Endothelial cell of umbilical vein (primary cell): Measurements from ENCODE around the gene RSPO3. TPM values are rescaled to one million over a fixed set of nuclear protein-coding genes. Genes with fewer than 3 reads are reported as not detected.

Experiments
- BruUV-seq: library from RNA; stranded (reverse); fragments of 400-500 nt; replicated peaks from 2 replicates; lab custom pipeline; 2021; lab: Mats Ljungman, UMichigan
- CTCF ChIA-PET: fragments of 300-600, 350-600 bp; sonication (Branson Sonifier 250); formaldehyde crosslinking; loops from one replicate; lab custom pipeline; 2021; ENCODE audit warnings: antibody characterized with exemption, inconsistent platforms; lab: Charles Lee
- POLR2A ChIA-PET: fragments of 300-600, 350-600 bp; sonication (Branson Sonifier 250); formaldehyde crosslinking; loops from one replicate; lab custom pipeline; 2021; ENCODE audit warnings: antibody characterized with exemption, inconsistent platforms; lab: Charles Lee
- DNase-seq: peaks from one replicate; pipeline ENCODE4 v3.0.0-alpha.2; 2011; ENCODE audit warnings: low read depth, low spot score
- FAIRE-seq: peaks from 2 replicates; lab custom pipeline; 2011; peaks lifted over from hg19 to GRCh38; lab: Jason Lieb, UNC
- H2AFZ ChIP-seq: 2 replicates; pipeline ENCODE4 v1.6.0; 2012; ENCODE audit warnings: low read depth, low read length, control low read depth, inconsistent platforms
- H3K27ac ChIP-seq: 2 replicates; pipeline ENCODE4 v1.5.1; 2011; ENCODE audit warnings: low read depth, mild to moderate bottlenecking, control low read depth, low read length, moderate library complexity; ENCODE audit not compliant: insufficient read depth
- H3K27me3 ChIP-seq, 2 experiments: 2 replicates each; pipeline versions ENCODE4 v1.6.0 to v1.6.1; 2011; ENCODE audit warnings: low read length in 2 of 2, mixed read lengths in 1 of 2; ENCODE audit not compliant: control insufficient read depth in 2 of 2, insufficient read depth in 2 of 2
- H3K36me3 ChIP-seq, 2 experiments: 2 replicates in 1 of 2; 3 replicates in 1 of 2; pipeline ENCODE4 v1.5.1; 2011; ENCODE audit warnings: low read length in 2 of 2, mild to moderate bottlenecking in 1 of 2, moderate library complexity in 1 of 2; ENCODE audit not compliant: control insufficient read depth in 2 of 2, insufficient read depth in 2 of 2; ENCODE audit errors: extremely low read depth in 1 of 2
- H3K4me1 ChIP-seq: 3 replicates; pipeline ENCODE4 v1.5.1; 2011; ENCODE audit warnings: mild to moderate bottlenecking, low read length; ENCODE audit not compliant: control insufficient read depth, insufficient read depth; ENCODE audit errors: extremely low read depth
- H3K4me2 ChIP-seq: 2 replicates; pipeline ENCODE4 v1.6.1; 2011; ENCODE audit warnings: low read length, control low read depth, mixed read lengths; ENCODE audit not compliant: insufficient read depth
- H3K4me3 ChIP-seq, 3 experiments: fragments of 200-600 bp in 1 of 3; sonication (generic), shearing (Covaris generic) in 1 of 3; replicated peaks in 1 of 3; 2 replicates each; pipeline ENCODE4 v1.5.1; 2011 to 2016; ENCODE audit warnings: control low read depth in 3 of 3, low read length in 3 of 3, mild to moderate bottlenecking in 2 of 3, inconsistent platforms in 1 of 3, low read depth in 1 of 3, moderate library complexity in 1 of 3; ENCODE audit not compliant: insufficient read depth in 1 of 3
- H3K79me2 ChIP-seq: 2 replicates; pipeline ENCODE4 v1.6.0; 2012; ENCODE audit warnings: low read length, inconsistent platforms; ENCODE audit not compliant: control insufficient read depth, insufficient read depth
- H3K9ac ChIP-seq: replicated peaks from 2 replicates; pipeline ENCODE3; 2011; ENCODE audit warnings: low read length, control low read depth; ENCODE audit not compliant: insufficient read depth; ENCODE audit errors: extremely low read depth
- H3K9me1 ChIP-seq: replicated peaks from 3 replicates; pipeline ENCODE4 v1.6.0; 2011; ENCODE audit warnings: mild to moderate bottlenecking, low read length; ENCODE audit not compliant: control insufficient read depth, insufficient read depth; ENCODE audit errors: extremely low read depth
- H3K9me3 ChIP-seq: replicated peaks from 2 replicates; pipeline ENCODE4 v1.5.1; 2012; ENCODE audit warnings: low read length, inconsistent platforms; ENCODE audit not compliant: control insufficient read depth, insufficient read depth
- H4K20me1 ChIP-seq: replicated peaks from 2 replicates; pipeline ENCODE3; 2011; ENCODE audit warnings: mild to moderate bottlenecking, low read length; ENCODE audit not compliant: control insufficient read depth, insufficient read depth; ENCODE audit errors: extremely low read depth
- CTCF ChIP-seq, 2 donors: IDR thresholded peaks; 1 replicate in 1 of 2; 2 replicates in 1 of 2; pipeline ENCODE4 v1.5.1; 2011; ENCODE audit warnings: low read length in 2 of 2, mild to moderate bottlenecking in 2 of 2, moderate library complexity in 2 of 2, control low read depth in 1 of 2, inconsistent platforms in 1 of 2, low read depth in 1 of 2; ENCODE audit not compliant: insufficient read depth in 1 of 2; ENCODE audit errors: extremely low read depth in 1 of 2
- EZH2 ChIP-seq: IDR thresholded peaks from 2 replicates; pipeline ENCODE4 v1.6.1; 2012; ENCODE audit warnings: borderline replicate concordance, low read depth, mild to moderate bottlenecking, moderate library complexity, low read length, inconsistent platforms; ENCODE audit not compliant: severe bottlenecking
- FOS ChIP-seq: IDR thresholded peaks from 2 replicates; pipeline ENCODE4 v1.6.1; 2011; ENCODE audit warnings: mild to moderate bottlenecking, low read length, moderate library complexity, borderline replicate concordance; ENCODE audit not compliant: insufficient read depth
- GATA2 ChIP-seq: IDR thresholded peaks from 2 replicates; pipeline ENCODE4 v1.7.0; 2011; ENCODE audit warnings: low read depth, mild to moderate bottlenecking, moderate library complexity, mixed read lengths, low read length; ENCODE audit not compliant: insufficient read length, insufficient read depth
- JUN ChIP-seq: IDR thresholded peaks from 2 replicates; pipeline ENCODE4 v1.6.1; 2011; ENCODE audit warnings: borderline replicate concordance, low read depth; ENCODE audit not compliant: insufficient read length, insufficient read depth
- MAX ChIP-seq: IDR thresholded peaks from 2 replicates; pipeline ENCODE4 v1.6.1; 2011; ENCODE audit not compliant: insufficient read depth, insufficient read length
- MYC ChIP-seq: IDR thresholded peaks from one replicate; pipeline ENCODE4 v1.6.1; 2011; ENCODE audit warnings: mild to moderate bottlenecking, low read depth, low read length
- POLR2A ChIP-seq: IDR thresholded peaks from 2 replicates; pipeline ENCODE4 v1.6.1; 2012; ENCODE audit warnings: low read depth, mild to moderate bottlenecking, control low read depth, low read length
- POLR2AphosphoS5 ChIP-seq: IDR thresholded peaks from 2 replicates; pipeline ENCODE4 v1.6.1; 2012; ENCODE audit warnings: low read depth, mild to moderate bottlenecking, control low read depth, low read length, moderate library complexity; ENCODE audit not compliant: insufficient read depth
- dilution Hi-C: fragments of 300-500 bp; cut with MboI; formaldehyde crosslinking; loops from one replicate; pipeline ENCODE4 v1.15.0; 2019; ENCODE audit warnings: low sequenced_read_pairs; ENCODE audit not compliant: extremely low pct_ligation_motif_present
- intact Hi-C: fragments of 100-400 bp; cut with micrococcal nuclease; formaldehyde crosslinking; loops from one replicate; pipeline ENCODE4 v1.10.0; 2022
- polyA plus RNA-seq, 4 experiments: library from polyadenylated mRNA; depleted of rRNA in 3 of 4; stranded (reverse) in 3 of 4; unstranded in 1 of 4; fragments of >200 nt; gene quantifications; 2 replicates each; pipeline versions ENCODE4 v1.2.1 to v1.2.3, GENCODE V29; 2011 to 2012; ENCODE audit warnings: missing spikeins in 1 of 4
- total RNA-seq: library from RNA; stranded (reverse); gene quantifications from 2 replicates; pipeline ENCODE4 v1.2.3, GENCODE V29; 2021

Gene RSPO3
- total and polyA plus RNA-seq, 2 donors (not counting 3 experiments of a cell fraction or from before 2014, with no cell fraction given) = 1.8 to 11.1 TPM

- TF ChIP-seq POLR2A = no peak
- no peak for TF ChIP-seq MYC
- no peak for TF ChIP-seq CTCF (IDR thresholded peaks at IDR 0.05; ENCODE audit: extremely low read depth in 1 of 2, insufficient read depth in 1 of 2, low read depth in 1 of 2, low read length in 2 of 2)
- TF ChIP-seq MAX = no peak
- dilution Hi-C loops = no loop called here
- Histone ChIP-seq H3K9ac (no peak overlapping the region), H3K4me1 (no peaks in the 10 kb centered on the region), H3K4me2 (no peak overlapping the region), H3K27me3 (no peaks in the 10 kb centered on the region), H3K9me3 (no peaks in the 10 kb centered on the region), H3K79me2 (no peaks in the 10 kb centered on the region), H3K27ac (no peak overlapping the region), H2AFZ (no peak overlapping the region), H3K4me3 (no peak overlapping the region), H3K36me3 (no peaks in the 10 kb centered on the region), H3K9me1 (no peaks in the 10 kb centered on the region), H4K20me1 (no peaks in the 10 kb centered on the region)
- no TSS peak for BruUV-seq
- ChIA-PET CTCF (interaction anchor here (1.0 kb wide), 1 partner anchor 87 kb away, joined by 3 read pairs; no protein-coding TSS in a partner anchor), POLR2A (no interaction called here)
- DNase-seq (no peak), FAIRE-seq (no peak)
- intact Hi-C loops = no loop called here
Measured at GRCh38 chr6:127103482-127103881, 15.0 kb upstream of the RSPO3 start.

- intact Hi-C loops (no loop called here), dilution Hi-C loops (no loop called here)
- no peaks in the 10 kb centered on the region for H3K4me1 ChIP-seq
- ChIA-PET POLR2A (no interaction called here), CTCF (no interaction called here)
- no peak overlapping the region for H3K27ac ChIP-seq
- H3K4me3 ChIP-seq = no peak overlapping the region
- TF ChIP-seq GATA2 (no peak), MAX (no peak), JUN (no peak), FOS (no peak), CTCF (IDR thresholded peaks at IDR 0.05; ENCODE audit: extremely low read depth in 1 of 2, insufficient read depth in 1 of 2, low read depth in 1 of 2, low read length in 2 of 2) (no peak), MYC (no peak), EZH2 (no peak), POLR2A (no peak), POLR2AphosphoS5 (no peak)
- H3K36me3 ChIP-seq = no peaks in the 10 kb centered on the region
- BruUV-seq = no TSS peak
- H3K4me2 ChIP-seq = no peak overlapping the region
- H3K27me3 ChIP-seq = no peaks in the 10 kb centered on the region
- no peaks in the 10 kb centered on the region for H3K9me3 ChIP-seq
- no peaks in the 10 kb centered on the region for H3K9me1 ChIP-seq
- DNase-seq (no peak), FAIRE-seq (no peak)
- no peaks in the 10 kb centered on the region for H4K20me1 ChIP-seq
- H3K79me2 ChIP-seq = no peaks in the 10 kb centered on the region
- no peak overlapping the region for H2AFZ ChIP-seq
- no peak overlapping the region for H3K9ac ChIP-seq
Measured at GRCh38 chr6:127107916-127108315, 10.6 kb upstream of the RSPO3 start.
